NCI-H526 treated with DMSO at 0.1 percent for 48 hours (cell line): ENCODE data around the gene LMAN1.

Experiments
- DNase-seq: peaks from one replicate; lab custom pipeline; 2025; lab: John Stamatoyannopoulos, UW

Gene LMAN1

GRCh38 chr18:59358712-59359575 is at the start of gene LMAN1:
Gene LMAN1, minus strand, starts transcription at chr18:59359265. Its CDS starts 21 bp downstream, at chr18:59359244.
- peak; percentile 93 for DNase-seq

GRCh38 chr18:59402432-59403090 is 43.5 kb upstream of the LMAN1 start:
- DNase-seq, result peak; percentile 91

- no peak for DNase-seq
Observed at GRCh38 chr18:59400407-59400806, 41.3 kb upstream of the LMAN1 start.

GRCh38 chr18:59395226-59396175 is 36.4 kb upstream of the LMAN1 start:
- no peak for DNase-seq

- DNase-seq, result no peak
Observed at GRCh38 chr18:59393381-59393780, 34.3 kb upstream of the LMAN1 start.

DNA sequence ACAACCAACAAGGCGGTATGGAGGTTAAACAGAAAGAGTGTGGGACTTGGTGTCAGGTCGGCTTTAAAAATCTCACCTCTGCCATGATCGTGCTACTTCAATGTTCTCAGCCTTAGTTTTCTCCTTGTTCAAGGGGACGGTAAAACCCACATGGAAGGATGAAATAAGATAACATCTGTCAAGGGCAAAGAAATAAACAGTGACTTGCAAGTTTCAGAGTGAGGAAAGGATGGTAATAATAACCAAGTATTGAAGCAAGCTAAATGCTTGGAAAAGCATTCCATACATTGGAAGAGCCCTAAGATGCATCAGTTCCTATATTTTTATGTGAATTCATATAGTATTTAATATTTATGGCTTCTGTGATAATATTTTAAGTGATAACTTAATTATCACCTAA is 29.8 kb upstream of the LMAN1 start:
- no peak for DNase-seq

DNA sequence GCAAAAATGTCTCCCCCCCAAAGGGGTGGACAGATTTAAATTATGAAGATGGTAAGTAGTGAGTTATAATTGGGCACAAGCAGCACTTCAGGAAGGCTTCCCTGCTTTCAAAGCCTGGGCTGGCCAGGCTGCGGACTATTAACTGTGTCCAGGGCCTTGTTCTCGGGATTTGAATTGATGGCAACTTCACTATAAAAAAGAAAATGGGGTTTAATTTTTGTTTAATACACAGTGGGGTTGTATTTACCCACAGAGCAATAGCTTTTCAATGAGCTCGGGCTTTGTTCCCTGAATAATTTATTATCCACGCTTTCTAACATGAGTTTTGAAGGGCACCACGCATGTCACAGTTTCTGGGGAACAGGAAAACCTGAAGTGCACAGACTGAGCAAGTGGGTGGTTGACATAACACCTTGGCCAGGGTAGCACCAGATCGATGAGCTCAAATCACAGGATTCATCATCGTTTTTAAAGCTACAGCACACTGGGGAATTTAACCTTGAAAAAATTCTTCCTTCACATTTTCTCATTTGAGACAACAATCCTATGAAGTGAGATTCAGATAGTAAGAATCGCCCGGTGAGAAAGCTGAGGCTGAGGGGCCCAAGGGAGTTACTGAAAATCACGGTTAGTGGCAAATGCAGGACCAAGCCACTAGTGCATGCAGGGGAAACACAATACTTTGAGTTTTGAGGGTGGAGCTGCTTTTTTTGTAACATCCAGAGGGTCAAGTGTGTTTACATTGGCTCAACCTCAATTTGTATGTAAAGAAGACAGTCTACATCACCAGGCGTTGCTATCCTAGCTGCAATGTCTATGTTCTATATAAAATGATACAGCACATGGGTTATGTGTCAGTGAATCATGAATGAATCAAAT is 28.9 kb upstream of the LMAN1 start:
- DNase-seq, result no peak

DNA sequence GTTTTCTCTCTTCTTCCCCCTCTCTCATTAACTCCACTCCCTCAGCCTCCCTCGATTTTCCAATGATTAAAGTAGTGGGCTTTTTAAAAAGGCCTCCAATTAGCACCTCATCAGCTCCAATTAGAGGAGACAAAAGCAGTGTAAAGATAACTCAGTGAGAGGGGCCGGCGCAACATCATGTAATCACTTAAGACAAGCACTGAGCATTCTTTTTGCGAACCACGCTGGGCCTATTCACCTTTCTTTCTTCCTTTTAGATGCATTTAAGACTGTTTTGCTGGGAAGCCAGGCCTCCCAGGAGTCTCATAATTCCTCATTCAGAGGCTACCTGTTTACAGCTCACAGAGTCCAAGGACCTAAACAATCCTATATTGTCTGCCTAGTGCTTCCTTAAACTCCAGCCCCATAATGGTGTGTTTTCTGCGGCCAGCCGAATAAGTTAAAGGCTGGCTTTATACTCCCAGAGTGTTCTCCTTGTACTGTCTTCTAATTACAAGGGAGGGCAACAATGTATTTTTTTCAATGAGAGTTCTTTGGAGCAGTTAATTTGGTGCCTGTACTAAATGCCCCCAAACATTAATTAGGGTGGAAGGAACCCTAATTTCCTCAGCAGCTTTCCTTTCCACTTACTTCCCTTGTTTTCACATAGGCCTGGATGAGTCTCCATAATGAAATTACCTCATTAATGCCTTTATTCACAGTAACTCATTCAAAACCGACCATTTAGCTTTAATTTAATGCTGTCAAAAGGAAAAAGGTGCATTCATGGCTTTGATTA is 28.0 kb upstream of the LMAN1 start:
- no peak for DNase-seq

DNA sequence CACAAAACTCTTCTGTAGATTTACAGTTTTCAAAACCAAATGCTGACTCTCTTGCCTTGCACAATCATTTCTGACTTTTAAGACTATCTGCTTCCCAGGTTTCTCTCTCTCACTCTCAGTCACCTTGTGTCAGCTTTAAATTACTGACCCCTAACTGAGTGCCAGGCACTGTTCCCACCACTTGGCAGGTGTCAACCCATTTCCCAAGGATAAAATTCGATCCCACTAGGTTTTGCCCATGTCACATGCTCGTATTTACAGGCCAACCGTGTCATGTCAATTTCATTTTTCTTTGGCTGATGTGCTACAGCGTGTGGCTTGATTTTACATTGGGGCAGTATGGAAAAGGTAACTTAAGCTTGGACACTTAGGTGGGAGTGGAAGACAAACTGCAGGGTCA is 26.1 kb upstream of the LMAN1 start:
- DNase-seq, result no peak

DNA sequence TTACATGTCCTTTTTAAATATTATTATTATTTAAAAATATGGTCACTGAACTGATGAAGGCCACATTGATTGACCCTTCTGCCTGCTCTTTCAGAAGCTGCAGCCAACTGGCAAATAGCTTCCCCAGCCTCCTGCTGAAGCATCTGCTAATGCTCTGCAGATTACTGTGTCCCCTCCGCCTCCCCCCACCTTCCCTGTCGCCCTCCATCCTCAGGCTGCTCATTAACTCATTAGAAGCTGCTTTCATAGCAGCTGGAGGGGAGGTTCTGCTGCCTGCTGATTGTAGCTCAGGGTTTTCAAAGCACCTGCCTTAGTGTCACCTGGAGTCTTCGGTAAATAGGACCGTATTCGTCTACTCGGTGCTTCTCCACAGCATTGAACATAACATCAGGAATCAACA is 24.8 kb upstream of the LMAN1 start:
- no peak for DNase-seq

DNA sequence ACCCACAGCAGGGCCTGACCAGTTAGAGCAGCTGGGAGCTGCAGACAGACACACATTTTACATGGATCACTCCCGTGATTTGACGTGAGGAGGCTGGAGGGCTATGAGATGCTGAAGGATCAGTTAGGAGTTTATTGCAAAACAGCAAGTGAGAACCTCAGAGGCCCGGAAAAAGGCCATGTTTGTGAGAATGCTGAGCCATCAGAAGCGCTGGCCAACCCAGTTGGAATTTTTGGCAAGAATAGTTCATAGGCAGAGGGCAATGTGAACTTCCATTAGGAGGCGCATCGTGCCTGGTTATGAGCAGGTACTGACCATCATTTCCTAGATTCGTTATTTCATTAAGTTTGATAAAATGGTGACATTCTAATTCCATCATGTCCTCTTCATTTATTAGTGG is 23.3 kb upstream of the LMAN1 start:
- no peak for DNase-seq

DNA sequence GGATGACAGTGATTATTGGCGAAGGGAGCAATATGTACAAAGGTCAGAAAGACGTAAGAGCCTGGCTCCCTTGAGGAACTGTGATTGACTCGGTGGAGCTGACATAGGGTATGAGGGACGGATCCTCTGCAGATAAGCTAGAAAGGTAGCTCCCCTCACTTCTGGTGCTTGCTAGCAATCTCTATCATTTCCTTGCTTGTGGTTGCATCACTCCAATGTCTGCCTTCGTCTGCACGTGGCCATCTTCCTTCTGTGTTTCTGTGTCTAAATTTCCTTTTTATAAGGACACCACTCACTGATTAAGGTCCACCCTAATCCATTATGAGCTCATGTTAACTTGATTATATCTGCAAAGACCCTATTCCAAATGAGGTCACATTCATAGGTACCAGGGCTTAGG is 22.9 kb upstream of the LMAN1 start:
- no peak for DNase-seq

DNA sequence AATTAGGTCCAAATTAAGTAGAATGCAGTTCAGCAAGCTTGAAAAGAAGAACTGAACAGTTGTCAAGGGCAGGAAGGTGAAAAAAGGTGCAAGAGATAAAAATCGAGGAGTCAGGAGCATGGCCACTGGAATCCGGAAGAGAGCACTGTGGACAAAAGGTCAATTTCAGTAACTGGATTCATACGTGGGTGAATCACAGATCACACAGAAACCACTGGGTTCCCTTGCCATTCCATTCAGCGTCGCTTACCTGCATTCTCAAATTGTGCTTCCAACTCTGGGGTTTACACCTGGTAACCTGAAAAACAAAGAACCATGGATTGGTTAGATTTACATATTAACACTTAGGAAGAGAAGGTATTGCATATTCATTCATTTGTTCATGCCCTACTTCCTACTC is 21.6 kb upstream of the LMAN1 start:
- DNase-seq, result no peak

- DNase-seq, result no peak
Observed at GRCh38 chr18:59379772-59380522, 20.9 kb upstream of the LMAN1 start.

DNA sequence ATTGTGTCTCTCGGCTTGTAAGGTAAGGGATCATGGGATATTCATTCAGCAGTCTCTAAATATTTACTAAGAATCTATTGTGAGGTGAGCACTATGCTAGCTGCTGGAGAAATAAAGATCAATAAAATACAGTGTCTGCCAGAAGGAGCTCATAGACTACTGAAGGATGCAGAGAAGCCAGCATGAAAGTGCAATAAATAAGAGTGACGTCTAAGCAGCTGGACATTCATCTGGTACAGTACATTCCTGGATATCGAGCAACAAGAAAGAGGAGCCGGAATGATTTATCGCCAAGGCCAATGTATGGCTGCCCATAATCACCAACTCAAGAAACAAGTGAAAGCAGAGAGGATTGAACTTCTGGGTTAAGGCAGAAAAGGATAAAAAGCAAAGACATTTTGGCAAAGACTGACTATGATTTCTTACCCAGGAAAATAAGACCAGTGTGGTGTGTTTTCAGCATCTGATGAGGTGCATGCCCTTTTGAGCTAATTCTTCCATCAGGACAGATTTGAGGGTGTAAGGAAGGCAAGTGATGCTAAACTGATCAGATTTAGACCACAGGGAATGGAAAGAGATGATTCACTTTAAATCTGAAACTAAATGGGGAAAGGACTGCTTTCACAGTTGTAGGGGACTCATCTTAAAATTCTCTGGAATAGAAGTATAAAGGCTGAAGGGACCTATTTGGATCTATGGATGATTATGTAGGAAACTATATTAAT is 18.7 kb upstream of the LMAN1 start:
- DNase-seq, result no peak

- no peak for DNase-seq
Observed at GRCh38 chr18:59376351-59376935, 17.4 kb upstream of the LMAN1 start.

GRCh38 chr18:59374128-59374527 is 15.1 kb upstream of the LMAN1 start:
- DNase-seq, result no peak

DNA sequence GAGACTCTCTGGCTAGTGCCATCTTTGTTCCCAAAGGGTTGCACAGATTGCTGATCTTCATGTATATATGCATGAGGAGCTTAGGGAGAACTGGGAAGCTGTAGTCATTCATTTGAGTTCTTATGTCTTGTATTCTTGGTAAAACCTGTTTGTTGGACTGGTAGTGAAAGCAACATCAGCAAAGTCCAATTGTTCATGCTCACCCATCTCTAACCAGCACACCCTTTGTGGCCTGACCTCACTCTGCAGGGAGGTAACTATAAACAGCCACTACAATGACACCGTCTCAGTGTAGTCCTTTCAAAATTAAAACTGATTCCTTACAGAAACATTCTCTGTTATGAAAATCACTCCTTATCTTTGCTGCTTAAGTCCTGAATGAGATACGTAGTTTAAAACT is 13.9 kb upstream of the LMAN1 start:
- no peak for DNase-seq

- no peak for DNase-seq
Observed at GRCh38 chr18:59360381-59360780, 1.3 kb upstream of the LMAN1 start.
